HepG2 (cell line): Measurements from ENCODE around the gene THEMIS. TPM values are rescaled to one million over a fixed set of nuclear protein-coding genes. Genes with fewer than 3 reads are reported as not detected.

ENCODE experiments used
- CREM ChIP-seq, 2 experiments: sonication (generic) in 1 of 2; formaldehyde crosslinking in 1 of 2; IDR thresholded peaks; 2 replicates each; pipeline versions ENCODE4 v1.4.0 to v1.6.1; 2016 to 2020; ENCODE audit warnings: antibody characterized with exemption in 1 of 2, mild to moderate bottlenecking in 1 of 2, missing genetic modification reagents in 1 of 2
- ESRRA ChIP-seq: sonication (generic); formaldehyde crosslinking; IDR thresholded peaks from 2 replicates; pipeline ENCODE4 v1.5.1; 2020; ENCODE audit warnings: mild to moderate bottlenecking, low read depth, missing genetic modification reagents
- GATA4 ChIP-seq: sonication (generic); IDR thresholded peaks from 2 replicates; pipeline ENCODE4 v1.6.1; 2016; ENCODE audit warnings: antibody characterized with exemption, low read depth, borderline replicate concordance
- ISL2 ChIP-seq: sonication (generic); formaldehyde crosslinking; IDR thresholded peaks from 2 replicates; pipeline ENCODE4 v1.5.0; 2020; ENCODE audit warnings: missing genetic modification reagents
- MIER3 ChIP-seq: IDR thresholded peaks from 2 replicates; pipeline ENCODE4 v1.6.1; 2016; ENCODE audit warnings: missing compliant biosample characterization, borderline replicate concordance
- NR2C2 ChIP-seq: sonication (generic); formaldehyde crosslinking; IDR thresholded peaks from 2 replicates; pipeline ENCODE4 v1.4.0; 2020; ENCODE audit warnings: missing genetic modification reagents, mild to moderate bottlenecking, moderate library complexity, borderline replicate concordance
- SAFB2 ChIP-seq: sonication (generic); formaldehyde crosslinking; IDR thresholded peaks from 2 replicates; pipeline ENCODE4 v1.5.1; 2020; ENCODE audit warnings: missing genetic modification reagents, low read depth, mild to moderate bottlenecking, borderline replicate concordance
- SIX4 ChIP-seq: sonication (generic); formaldehyde crosslinking; IDR thresholded peaks from 2 replicates; pipeline ENCODE4 v1.4.0; 2020; ENCODE audit warnings: missing genetic modification reagents
- TARDBP ChIP-seq: sonication (generic); formaldehyde crosslinking; IDR thresholded peaks from 2 replicates; pipeline ENCODE4 v1.8.0; 2022; ENCODE audit warnings: mild to moderate bottlenecking, missing genetic modification reagents
- WIZ ChIP-seq: sonication (generic); formaldehyde crosslinking; IDR thresholded peaks from 2 replicates; pipeline ENCODE4 v1.5.1; 2020; ENCODE audit warnings: mild to moderate bottlenecking, missing genetic modification reagents
- ZBTB38 ChIP-seq: sonication (generic); formaldehyde crosslinking; IDR thresholded peaks from 2 replicates; pipeline ENCODE4 v1.5.1; 2020; ENCODE audit warnings: mild to moderate bottlenecking, missing genetic modification reagents
- ZNF282 ChIP-seq: fragments of 450-650 bp; IDR thresholded peaks from 2 replicates; pipeline ENCODE4 v1.6.1; 2018; ENCODE audit not compliant: partially characterized antibody
- ZNF292 ChIP-seq: sonication (generic); formaldehyde crosslinking; IDR thresholded peaks from 2 replicates; pipeline ENCODE4 v1.8.1; 2022; ENCODE audit warnings: mild to moderate bottlenecking, low read depth, missing genetic modification reagents, borderline replicate concordance
- ZNF530 ChIP-seq: sonication (generic); formaldehyde crosslinking; IDR thresholded peaks from 2 replicates; pipeline ENCODE4 v1.5.0; 2020; ENCODE audit warnings: low read depth, mild to moderate bottlenecking, missing genetic modification reagents
- polyA plus RNA-seq, 8 experiments: library from polyadenylated mRNA; depleted of rRNA in 3 of 8; stranded (reverse) in 7 of 8; unstranded in 1 of 8; fragments of >200 nt; fragmentation: Illumina TruSeq in 4 of 8; extraction: Trizol in 4 of 8; gene quantifications; 2 replicates each; pipeline versions ENCODE4 v1.2.1 to v1.2.3, GENCODE V29; 2011 to 2016; ENCODE audit warnings: low read depth in 4 of 8, missing spikeins in 1 of 8, mixed read lengths in 1 of 8; ENCODE audit not compliant: insufficient read depth in 1 of 8
- total RNA-seq, 5 experiments: library from RNA; depleted of rRNA; stranded (reverse); fragments of >200 nt; fragmentation: Illumina TruSeq; extraction: Trizol; gene quantifications; 2 replicates each; pipeline ENCODE4 v1.2.3, GENCODE V29; 2016; ENCODE audit warnings: low read depth in 1 of 5
- TF ChIP-seq, protein P1 (sequence below): sonication (generic); formaldehyde crosslinking; IDR thresholded peaks from 2 replicates; pipeline ENCODE4 v1.4.0; 2020; ENCODE audit warnings: low read depth, missing genetic modification reagents
- TF ChIP-seq, protein P2 (sequence below), 2 experiments: sonication (generic) in 1 of 2; formaldehyde crosslinking in 1 of 2; IDR thresholded peaks; 2 replicates each; pipeline versions ENCODE4 v1.4.0 to v1.6.1; 2016 to 2020; ENCODE audit warnings: borderline replicate concordance in 1 of 2, low read depth in 1 of 2, mild to moderate bottlenecking in 1 of 2, missing genetic modification reagents in 1 of 2
- TF ChIP-seq, protein P3 (sequence below): sonication (generic); formaldehyde crosslinking; IDR thresholded peaks from 2 replicates; pipeline ENCODE4 v1.5.0; 2020; ENCODE audit warnings: mild to moderate bottlenecking, low read depth, missing genetic modification reagents, borderline replicate concordance
- TF ChIP-seq, protein P4 (sequence below): sonication (generic); formaldehyde crosslinking; IDR thresholded peaks from 2 replicates; pipeline ENCODE4 v1.4.0; 2020; ENCODE audit warnings: missing genetic modification reagents
- TF ChIP-seq, protein P5 (sequence below): sonication (generic); formaldehyde crosslinking; IDR thresholded peaks from 2 replicates; pipeline ENCODE4 v1.4.0; 2020; ENCODE audit warnings: mild to moderate bottlenecking, missing genetic modification reagents, borderline replicate concordance

Gene THEMIS
- total and polyA plus RNA-seq, 2 of the 13 experiments (the other 11 are each of a cell fraction or from before 2014, with no cell fraction given), result not detected

DNA sequence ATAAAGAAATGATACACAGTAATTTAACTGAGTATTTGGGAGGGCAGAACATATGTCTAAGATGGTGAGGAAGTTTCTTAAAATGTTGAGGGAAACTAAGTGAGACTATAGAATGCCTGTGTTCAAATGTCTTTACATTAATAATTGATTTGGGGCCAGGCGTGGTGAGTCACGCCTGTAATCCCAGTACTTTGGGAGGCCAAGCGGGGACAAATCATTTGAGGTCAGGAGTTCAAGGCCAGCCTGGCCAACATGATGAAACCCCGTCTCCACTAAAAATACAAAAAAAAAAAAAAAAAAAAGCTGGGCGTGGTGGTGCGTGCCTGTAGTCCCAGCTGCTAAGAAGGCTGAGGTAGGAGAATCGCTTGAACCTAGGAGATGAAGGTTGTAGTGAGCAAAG, 66.7 kb downstream of the THEMIS start (continued):
- TF ChIP-seq, protein P1, sequence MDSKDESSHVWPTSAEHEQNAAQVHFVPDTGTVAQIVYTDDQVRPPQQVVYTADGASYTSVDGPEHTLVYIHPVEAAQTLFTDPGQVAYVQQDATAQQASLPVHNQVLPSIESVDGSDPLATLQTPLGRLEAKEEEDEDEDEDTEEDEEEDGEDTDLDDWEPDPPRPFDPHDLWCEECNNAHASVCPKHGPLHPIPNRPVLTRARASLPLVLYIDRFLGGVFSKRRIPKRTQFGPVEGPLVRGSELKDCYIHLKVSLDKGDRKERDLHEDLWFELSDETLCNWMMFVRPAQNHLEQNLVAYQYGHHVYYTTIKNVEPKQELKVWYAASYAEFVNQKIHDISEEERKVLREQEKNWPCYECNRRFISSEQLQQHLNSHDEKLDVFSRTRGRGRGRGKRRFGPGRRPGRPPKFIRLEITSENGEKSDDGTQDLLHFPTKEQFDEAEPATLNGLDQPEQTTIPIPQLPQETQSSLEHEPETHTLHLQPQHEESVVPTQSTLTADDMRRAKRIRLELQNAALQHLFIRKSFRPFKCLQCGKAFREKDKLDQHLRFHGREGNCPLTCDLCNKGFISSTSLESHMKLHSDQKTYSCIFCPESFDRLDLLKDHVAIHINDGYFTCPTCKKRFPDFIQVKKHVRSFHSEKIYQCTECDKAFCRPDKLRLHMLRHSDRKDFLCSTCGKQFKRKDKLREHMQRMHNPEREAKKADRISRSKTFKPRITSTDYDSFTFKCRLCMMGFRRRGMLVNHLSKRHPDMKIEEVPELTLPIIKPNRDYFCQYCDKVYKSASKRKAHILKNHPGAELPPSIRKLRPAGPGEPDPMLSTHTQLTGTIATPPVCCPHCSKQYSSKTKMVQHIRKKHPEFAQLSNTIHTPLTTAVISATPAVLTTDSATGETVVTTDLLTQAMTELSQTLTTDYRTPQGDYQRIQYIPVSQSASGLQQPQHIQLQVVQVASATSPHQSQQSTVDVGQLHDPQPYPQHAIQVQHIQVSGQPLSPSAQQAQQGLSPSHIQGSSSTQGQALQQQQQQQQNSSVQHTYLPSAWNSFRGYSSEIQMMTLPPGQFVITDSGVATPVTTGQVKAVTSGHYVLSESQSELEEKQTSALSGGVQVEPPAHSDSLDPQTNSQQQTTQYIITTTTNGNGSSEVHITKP (CRISPR knock-in tag), result no peak
- TF ChIP-seq TARDBP (CRISPR knock-in tag), result no peak
- TF ChIP-seq SAFB2 (CRISPR knock-in tag), result no peak
- TF ChIP-seq ZNF292 (CRISPR knock-in tag), result no peak
- TF ChIP-seq GATA4, result no peak
- TF ChIP-seq CREM (IDR thresholded peaks at IDR 0.05), result no peak
- no peak for TF ChIP-seq CREM (CRISPR knock-in tag; IDR thresholded peaks at IDR 0.05)
- no peak for TF ChIP-seq WIZ (CRISPR knock-in tag)
- TF ChIP-seq, protein P2, sequence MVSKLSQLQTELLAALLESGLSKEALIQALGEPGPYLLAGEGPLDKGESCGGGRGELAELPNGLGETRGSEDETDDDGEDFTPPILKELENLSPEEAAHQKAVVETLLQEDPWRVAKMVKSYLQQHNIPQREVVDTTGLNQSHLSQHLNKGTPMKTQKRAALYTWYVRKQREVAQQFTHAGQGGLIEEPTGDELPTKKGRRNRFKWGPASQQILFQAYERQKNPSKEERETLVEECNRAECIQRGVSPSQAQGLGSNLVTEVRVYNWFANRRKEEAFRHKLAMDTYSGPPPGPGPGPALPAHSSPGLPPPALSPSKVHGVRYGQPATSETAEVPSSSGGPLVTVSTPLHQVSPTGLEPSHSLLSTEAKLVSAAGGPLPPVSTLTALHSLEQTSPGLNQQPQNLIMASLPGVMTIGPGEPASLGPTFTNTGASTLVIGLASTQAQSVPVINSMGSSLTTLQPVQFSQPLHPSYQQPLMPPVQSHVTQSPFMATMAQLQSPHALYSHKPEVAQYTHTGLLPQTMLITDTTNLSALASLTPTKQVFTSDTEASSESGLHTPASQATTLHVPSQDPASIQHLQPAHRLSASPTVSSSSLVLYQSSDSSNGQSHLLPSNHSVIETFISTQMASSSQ (IDR thresholded peaks at IDR 0.05; ENCODE audit: low read depth), result no peak
- TF ChIP-seq, protein P2 (CRISPR knock-in tag; IDR thresholded peaks at IDR 0.05; ENCODE audit: borderline replicate concordance), result no peak
- TF ChIP-seq MIER3 (CRISPR knock-in tag), result no peak
- TF ChIP-seq, protein P3, sequence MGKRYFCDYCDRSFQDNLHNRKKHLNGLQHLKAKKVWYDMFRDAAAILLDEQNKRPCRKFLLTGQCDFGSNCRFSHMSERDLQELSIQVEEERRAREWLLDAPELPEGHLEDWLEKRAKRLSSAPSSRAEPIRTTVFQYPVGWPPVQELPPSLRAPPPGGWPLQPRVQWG (CRISPR knock-in tag), result no peak
- TF ChIP-seq NR2C2 (CRISPR knock-in tag), result peak; percentile 75
- TF ChIP-seq, protein P4, sequence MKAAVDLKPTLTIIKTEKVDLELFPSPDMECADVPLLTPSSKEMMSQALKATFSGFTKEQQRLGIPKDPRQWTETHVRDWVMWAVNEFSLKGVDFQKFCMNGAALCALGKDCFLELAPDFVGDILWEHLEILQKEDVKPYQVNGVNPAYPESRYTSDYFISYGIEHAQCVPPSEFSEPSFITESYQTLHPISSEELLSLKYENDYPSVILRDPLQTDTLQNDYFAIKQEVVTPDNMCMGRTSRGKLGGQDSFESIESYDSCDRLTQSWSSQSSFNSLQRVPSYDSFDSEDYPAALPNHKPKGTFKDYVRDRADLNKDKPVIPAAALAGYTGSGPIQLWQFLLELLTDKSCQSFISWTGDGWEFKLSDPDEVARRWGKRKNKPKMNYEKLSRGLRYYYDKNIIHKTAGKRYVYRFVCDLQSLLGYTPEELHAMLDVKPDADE (CRISPR knock-in tag), result no peak
- TF ChIP-seq ZNF282, result no peak
- no peak for TF ChIP-seq SIX4 (CRISPR knock-in tag)
- TF ChIP-seq ISL2 (CRISPR knock-in tag), result no peak
- no peak for TF ChIP-seq ZBTB38 (CRISPR knock-in tag)
- no peak for TF ChIP-seq ZNF530 (CRISPR knock-in tag)
- TF ChIP-seq, protein P5, sequence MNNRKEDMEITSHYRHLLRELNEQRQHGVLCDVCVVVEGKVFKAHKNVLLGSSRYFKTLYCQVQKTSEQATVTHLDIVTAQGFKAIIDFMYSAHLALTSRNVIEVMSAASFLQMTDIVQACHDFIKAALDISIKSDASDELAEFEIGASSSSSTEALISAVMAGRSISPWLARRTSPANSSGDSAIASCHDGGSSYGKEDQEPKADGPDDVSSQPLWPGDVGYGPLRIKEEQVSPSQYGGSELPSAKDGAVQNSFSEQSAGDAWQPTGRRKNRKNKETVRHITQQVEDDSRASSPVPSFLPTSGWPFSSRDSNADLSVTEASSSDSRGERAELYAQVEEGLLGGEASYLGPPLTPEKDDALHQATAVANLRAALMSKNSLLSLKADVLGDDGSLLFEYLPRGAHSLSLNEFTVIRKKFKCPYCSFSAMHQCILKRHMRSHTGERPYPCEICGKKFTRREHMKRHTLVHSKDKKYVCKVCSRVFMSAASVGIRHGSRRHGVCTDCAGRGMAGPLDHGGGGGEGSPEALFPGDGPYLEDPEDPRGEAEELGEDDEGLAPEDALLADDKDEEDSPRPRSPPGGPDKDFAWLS (CRISPR knock-in tag), result no peak
- TF ChIP-seq ESRRA (CRISPR knock-in tag), result no peak
